Activated naive CD4-positive, alpha-beta T cell (primary cell): ENCODE data around the gene HSDL1.

Experiments used
- DNase-seq, 4 experiments: peaks; one replicate each; lab custom pipeline; 2025; lab: John Stamatoyannopoulos, UW

HSDL1 gene

GRCh38 chr16:84082110-84082509, 62.9 kb downstream of the HSDL1 start:
- DNase-seq, result no peak

- no peak for DNase-seq
These were observed 63.5 kb downstream of the HSDL1 start for GRCh38 chr16:84081446-84081989.

GRCh38 chr16:84080813-84081212, 64.2 kb downstream of the HSDL1 start:
- no peak for DNase-seq

GRCh38 chr16:84080378-84080777, 64.6 kb downstream of the HSDL1 start:
- DNase-seq, result no peak

- no peak for DNase-seq
These were observed 65.3 kb downstream of the HSDL1 start for GRCh38 chr16:84079664-84080063.

GRCh38 chr16:84075376-84075775, 69.6 kb downstream of the HSDL1 start:
- no peak for DNase-seq

- no peak for DNase-seq
These were observed 70.3 kb downstream of the HSDL1 start for GRCh38 chr16:84074721-84075120.
